ENCODE results near the gene GZMM. TPM values are rescaled to one million over a fixed set of nuclear protein-coding genes. Genes with fewer than 3 reads are reported as not detected.

GZMM gene
- polyA plus RNA-seq, 1 experiment: not detected

GRCh38 chr19:518598-519231 is 25.1 kb upstream of the GZMM start:
- Histone ChIP-seq H3K4me3 (ENCODE audit: low read depth, low read length) (no peak overlapping the region), H3K9me3 (ENCODE audit: control insufficient read depth, insufficient read depth, low read length) (peaks cover 26% of the 10 kb centered on the region), H3K27me3 (ENCODE audit: control insufficient read depth, insufficient read depth, low read length) (no peaks in the 10 kb centered on the region), H3K27ac (ENCODE audit: low read depth, low read length) (no peak overlapping the region)
- no peak for TF ChIP-seq CTCF (IDR thresholded peaks at IDR 0.05; ENCODE audit: low read depth, low read length)
- no peak for DNase-seq (ENCODE audit: low read depth, low spot score)
- CTCF ChIA-PET: interaction anchor here (1.3 kb wide), 1 partner anchor 12 kb away, joined by 3 read pairs; no protein-coding TSS in a partner anchor
- POLR2A ChIA-PET: interaction anchor here (0.7 kb wide), 1 partner anchor 95 kb away, joined by 5 read pairs; no protein-coding TSS in a partner anchor

DNA sequence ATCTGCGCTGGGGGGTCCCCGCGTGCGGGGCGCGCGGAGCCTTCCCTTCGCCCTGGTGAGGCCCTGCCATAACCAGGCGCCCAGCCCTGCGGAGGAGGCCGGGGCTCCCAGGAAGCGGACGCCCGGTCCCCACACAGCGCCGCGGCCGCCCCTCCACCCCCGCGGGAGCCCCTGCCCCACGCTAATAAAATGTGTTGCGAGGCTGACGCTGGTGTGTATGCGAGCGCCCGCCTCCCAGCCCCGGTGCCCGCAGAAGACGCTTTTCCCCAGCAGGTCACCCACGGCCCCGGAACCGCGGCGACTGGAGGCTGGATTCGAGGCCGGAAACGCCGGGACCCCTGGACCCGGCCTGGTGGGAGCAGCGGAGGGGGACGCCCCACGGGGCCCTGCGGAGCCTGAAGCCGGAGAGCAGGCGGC is 24.4 kb upstream of the GZMM start:
- peaks cover 26% of the 10 kb centered on the region for H3K9me3 ChIP-seq (ENCODE audit: control insufficient read depth, insufficient read depth, low read length)
- no peak for DNase-seq (ENCODE audit: low read depth, low spot score)
- TF ChIP-seq CTCF (IDR thresholded peaks at IDR 0.05; ENCODE audit: low read depth, low read length): no peak
- no peak overlapping the region for H3K4me3 ChIP-seq (ENCODE audit: low read depth, low read length)
- ChIA-PET POLR2A (no interaction called here), CTCF (interaction anchor here (1.3 to 2.3 kb wide), 2 partner anchors 13 kb away, joined by 3 to 8 read pairs; no protein-coding TSS in a partner anchor)
- H3K27me3 ChIP-seq (ENCODE audit: control insufficient read depth, insufficient read depth, low read length): no peaks in the 10 kb centered on the region
- H3K27ac ChIP-seq (ENCODE audit: low read depth, low read length): no peak overlapping the region

DNA sequence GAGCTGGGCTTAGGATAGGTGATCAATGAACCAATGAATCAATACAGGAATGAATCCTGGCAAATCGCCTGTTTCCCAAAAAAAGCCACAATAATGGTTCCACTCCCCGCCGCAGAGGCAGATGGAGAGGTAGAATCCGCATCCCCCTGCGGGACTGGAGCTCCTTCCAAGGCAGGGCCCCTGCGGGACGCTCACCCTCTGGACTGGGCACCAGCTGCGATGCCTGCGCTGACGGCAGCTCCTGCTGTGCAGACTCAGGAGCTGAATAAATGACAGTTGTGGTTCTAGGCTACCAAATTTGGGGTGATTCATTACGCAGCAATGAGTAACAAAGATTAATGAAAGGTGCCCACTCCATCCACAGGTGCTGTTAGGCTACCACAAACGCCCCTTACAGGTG is 21.1 kb upstream of the GZMM start:
- POLR2A ChIA-PET: no interaction called here
- no peak for DNase-seq (ENCODE audit: low read depth, low spot score)
- Histone ChIP-seq H3K27me3 (ENCODE audit: control insufficient read depth, insufficient read depth, low read length) (peaks cover 5% of the 10 kb centered on the region), H3K27ac (ENCODE audit: low read depth, low read length) (no peak overlapping the region), H3K4me3 (ENCODE audit: low read depth, low read length) (no peak overlapping the region), H3K9me3 (ENCODE audit: control insufficient read depth, insufficient read depth, low read length) (peaks cover 26% of the 10 kb centered on the region)
- no peak for TF ChIP-seq CTCF (IDR thresholded peaks at IDR 0.05; ENCODE audit: low read depth, low read length)
- CTCF ChIA-PET: interaction anchor here (1.5 kb wide), 1 partner anchor 16 kb away, joined by 6 read pairs; the partner anchor contains the start of gene TPGS1

GRCh38 chr19:524062-524674 is 19.7 kb upstream of the GZMM start:
- CTCF ChIA-PET: interaction anchor here (1.1 to 1.8 kb wide), 2 partner anchors 14 to 18 kb away, joined by 4 to 7 read pairs; no protein-coding TSS in a partner anchor
- TF ChIP-seq CTCF (IDR thresholded peaks at IDR 0.05; ENCODE audit: low read depth, low read length): no peak
- POLR2A ChIA-PET: no interaction called here
- peaks cover 31% of the 10 kb centered on the region for H3K9me3 ChIP-seq (ENCODE audit: control insufficient read depth, insufficient read depth, low read length)
- H3K27me3 ChIP-seq (ENCODE audit: control insufficient read depth, insufficient read depth, low read length): peaks cover 5% of the 10 kb centered on the region
- no peak overlapping the region for H3K27ac ChIP-seq (ENCODE audit: low read depth, low read length)
- no peak for DNase-seq (ENCODE audit: low read depth, low spot score)
- H3K4me3 ChIP-seq (ENCODE audit: low read depth, low read length): no peak overlapping the region

DNA sequence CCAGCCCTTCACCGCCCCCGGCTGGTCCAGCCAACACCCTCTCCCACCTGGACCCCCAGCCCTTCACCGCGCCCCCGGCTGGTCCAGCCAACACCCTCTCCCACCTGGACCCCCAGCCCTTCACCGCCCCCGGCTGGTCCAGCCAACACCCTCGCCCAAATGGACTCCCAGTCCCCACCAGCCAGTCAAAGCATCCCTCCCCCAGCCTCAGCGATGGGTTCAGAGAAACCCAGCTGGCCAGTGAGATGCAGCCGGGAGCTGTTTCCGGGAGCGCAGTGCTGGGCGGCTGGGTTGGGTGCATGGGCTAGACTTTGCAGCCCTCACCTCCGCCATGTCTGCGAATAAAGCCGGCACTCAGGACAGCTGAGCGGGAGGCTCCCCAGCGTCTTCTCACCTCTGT is 18.8 kb upstream of the GZMM start:
- no peak for TF ChIP-seq CTCF (IDR thresholded peaks at IDR 0.05; ENCODE audit: low read depth, low read length)
- POLR2A ChIA-PET: no interaction called here
- no peak for DNase-seq (ENCODE audit: low read depth, low spot score)
- peaks cover 5% of the 10 kb centered on the region for H3K27me3 ChIP-seq (ENCODE audit: control insufficient read depth, insufficient read depth, low read length)
- H3K9me3 ChIP-seq (ENCODE audit: control insufficient read depth, insufficient read depth, low read length): peaks cover 25% of the 10 kb centered on the region
- no peak overlapping the region for H3K4me3 ChIP-seq (ENCODE audit: low read depth, low read length)
- H3K27ac ChIP-seq (ENCODE audit: low read depth, low read length): no peak overlapping the region
- CTCF ChIA-PET: interaction anchor here (1.1 to 1.8 kb wide), 2 partner anchors 14 to 19 kb away, joined by 4 to 7 read pairs; no protein-coding TSS in a partner anchor

All from AG04450 (cell line).